K562 (cell line): ENCODE results near the gene ATAD3B. TPM values are rescaled to one million over a fixed set of nuclear protein-coding genes. Genes with fewer than 3 reads are reported as not detected.

ENCODE experiments used
- ATAC-seq: fragments of 200-7000 bp; cut with Tn5 transposase; 3 replicates; pipeline ENCODE4 v1.9.1; 2020; ENCODE audit warnings: moderate library complexity
- BruUV-seq: library from RNA; stranded (reverse); fragments of 400-500 nt; replicated peaks from 2 replicates; lab custom pipeline; 2021; lab: Mats Ljungman, UMichigan
- CTCF ChIA-PET: fragments of 300-600 bp; formaldehyde crosslinking; extraction: SDS; loops from one replicate; lab custom pipeline; 2021; ENCODE audit warnings: low intra/inter-chr PET ratio; lab: Yijun Ruan, JAX
- POLR2A ChIA-PET: fragments of 300-600, 350-650 bp; sonication (Branson Sonifier 250); formaldehyde crosslinking; extraction: SDS; loops from one replicate; lab custom pipeline; 2021; ENCODE audit warnings: antibody characterized with exemption, inconsistent platforms; lab: Yijun Ruan, JAX
- DNase-seq, 4 experiments: peaks; one replicate each; pipeline versions ENCODE4 v3.0.0 to v3.0.0-alpha.2; 2011 to 2018; ENCODE audit warnings: low spot score in 3 of 4, mixed read lengths in 3 of 4; ENCODE audit errors: extremely low read depth in 1 of 4
- FAIRE-seq: peaks from 2 replicates; lab custom pipeline; 2011; peaks lifted over from hg19 to GRCh38; lab: Jason Lieb, UNC
- H2AFZ ChIP-seq: 2 replicates; pipeline ENCODE4 v1.6.0; 2011; ENCODE audit warnings: low read depth, low read length, control low read depth, inconsistent platforms
- H3K27ac ChIP-seq: fragments of 200-600 bp; 3 replicates; pipeline ENCODE4 v1.8.0; 2011; ENCODE audit warnings: low read depth, mild to moderate bottlenecking, control low read depth, inconsistent platforms, low read length, moderate library complexity, mixed read lengths; ENCODE audit errors: extremely low read depth
- H3K27me3 ChIP-seq, 2 experiments: fragments of 300-600 bp in 1 of 2; 2 replicates in 1 of 2; 3 replicates in 1 of 2; pipeline versions ENCODE4 v1.6.0 to v1.8.0; 2011; ENCODE audit warnings: inconsistent platforms in 2 of 2, low read length in 2 of 2, mild to moderate bottlenecking in 1 of 2, mixed read lengths in 1 of 2, moderate library complexity in 1 of 2; ENCODE audit not compliant: control insufficient read depth in 2 of 2, insufficient read depth in 2 of 2
- H3K36me3 ChIP-seq: fragments of 300-600 bp; 3 replicates; pipeline ENCODE4 v1.8.0; 2011; ENCODE audit warnings: mild to moderate bottlenecking, low read length, inconsistent platforms; ENCODE audit not compliant: control insufficient read depth, insufficient read depth
- H3K4me1 ChIP-seq, 2 experiments: fragments of 200-600 bp in 1 of 2; replicated peaks in 1 of 2; 2 replicates in 1 of 2; 3 replicates in 1 of 2; pipeline versions ENCODE4 v1.5.1 to v1.8.0; 2011; ENCODE audit warnings: inconsistent platforms in 2 of 2, low read length in 2 of 2, mild to moderate bottlenecking in 1 of 2, mixed read lengths in 1 of 2, moderate library complexity in 1 of 2; ENCODE audit not compliant: control insufficient read depth in 2 of 2, insufficient read depth in 2 of 2
- H3K4me2 ChIP-seq: 2 replicates; pipeline ENCODE4 v1.6.1; 2011; ENCODE audit warnings: low read length, control low read depth, inconsistent platforms, mixed read lengths; ENCODE audit not compliant: insufficient read depth
- H3K4me3 ChIP-seq: fragments of 200-600 bp; sonication (generic), shearing (Covaris generic); 2 replicates; pipeline ENCODE4 v1.5.1; 2016; ENCODE audit warnings: control low read depth, inconsistent platforms
- H3K79me2 ChIP-seq: fragments of 200-600 bp; 3 replicates; pipeline ENCODE4 v1.8.0; 2011; ENCODE audit warnings: low read length, inconsistent platforms; ENCODE audit not compliant: control insufficient read depth, insufficient read depth
- H3K9ac ChIP-seq, 2 experiments: 2 replicates each; pipeline versions ENCODE4 v1.6.0 to v1.6.1; 2011; ENCODE audit warnings: low read depth in 2 of 2, low read length in 2 of 2, control low read depth in 1 of 2, inconsistent platforms in 1 of 2, mild to moderate bottlenecking in 1 of 2, mixed read lengths in 1 of 2; ENCODE audit not compliant: insufficient read depth in 1 of 2
- H3K9me1 ChIP-seq: one replicate; pipeline ENCODE4 v1.6.0; 2011; ENCODE audit warnings: inconsistent platforms, mild to moderate bottlenecking, low read length, moderate library complexity; ENCODE audit not compliant: control insufficient read depth, insufficient read depth
- H3K9me3 ChIP-seq: replicated peaks from 2 replicates; pipeline ENCODE4 v1.5.1; 2011; ENCODE audit warnings: low read depth, low read length, inconsistent platforms; ENCODE audit not compliant: control insufficient read depth, insufficient read depth
- H4K20me1 ChIP-seq: replicated peaks from 2 replicates; pipeline ENCODE4 v1.6.1; 2011; ENCODE audit warnings: low read length, inconsistent platforms, mixed read lengths; ENCODE audit not compliant: control insufficient read depth, insufficient read depth
- C11orf30 ChIP-seq: fragments of 450-650 bp; IDR thresholded peaks from 2 replicates; pipeline ENCODE4 v1.6.1; 2016; ENCODE audit warnings: low read depth, mild to moderate bottlenecking
- CREB1 ChIP-seq, 2 experiments: sonication (generic) in 1 of 2; formaldehyde crosslinking in 1 of 2; IDR thresholded peaks; 2 replicates each; pipeline versions ENCODE4 v1.6.1 to v1.8.0; 2012 to 2022; ENCODE audit warnings: inconsistent platforms in 1 of 2, mild to moderate bottlenecking in 1 of 2, missing genetic modification reagents in 1 of 2, moderate library complexity in 1 of 2
- E2F1 ChIP-seq: sonication (generic); formaldehyde crosslinking; IDR thresholded peaks from 2 replicates; pipeline ENCODE4 v1.8.1; 2023; ENCODE audit warnings: mild to moderate bottlenecking, missing genetic modification reagents, moderate library complexity
- HDAC2 ChIP-seq: fragments of 450-650 bp; IDR thresholded peaks from 2 replicates; pipeline ENCODE4 v1.6.1; 2016; ENCODE audit warnings: mild to moderate bottlenecking
- HIVEP1 ChIP-seq: fragments of 250-450 bp; sonication (Bioruptor Pico); IDR thresholded peaks from 2 replicates; pipeline ENCODE4 v1.4.0; 2020; ENCODE audit warnings: mild to moderate bottlenecking
- L3MBTL2 ChIP-seq: fragments of 450-650 bp; IDR thresholded peaks from 2 replicates; pipeline ENCODE4 v1.6.1; 2016; ENCODE audit warnings: mild to moderate bottlenecking, moderate library complexity
- LEF1 ChIP-seq: fragments of 450-650 bp; IDR thresholded peaks from 2 replicates; pipeline ENCODE4 v1.6.1; 2016; ENCODE audit warnings: mild to moderate bottlenecking
- MAZ ChIP-seq, 2 experiments: fragments of 450-650 bp in 1 of 2; sonication (generic) in 1 of 2; formaldehyde crosslinking; IDR thresholded peaks in 1 of 2; conservative IDR thresholded peaks in 1 of 2; 2 replicates each; pipeline versions ENCODE4 v1.4.0 to v1.5.0; 2020; ENCODE audit warnings: mild to moderate bottlenecking in 1 of 2, missing genetic modification reagents in 1 of 2
- MCM7 ChIP-seq, 2 experiments: fragments of 450-650 bp; IDR thresholded peaks; 2 replicates each; pipeline ENCODE4 v1.6.1; 2016 to 2018
- MEIS2 ChIP-seq: fragments of 450-650 bp; IDR thresholded peaks from 2 replicates; pipeline ENCODE4 v1.6.1; 2014; ENCODE audit warnings: mild to moderate bottlenecking; ENCODE audit not compliant: partially characterized antibody
- MIER1 ChIP-seq: fragments of 450-650 bp; IDR thresholded peaks from 2 replicates; pipeline ENCODE4 v1.6.1; 2016; ENCODE audit warnings: antibody characterized with exemption, mild to moderate bottlenecking, low read depth
- PCBP2 ChIP-seq: fragments of 200-400 bp; formaldehyde crosslinking; IDR thresholded peaks from 2 replicates; pipeline ENCODE4 v1.6.1; 2018; ENCODE audit warnings: low read length, low read depth, mild to moderate bottlenecking, moderate library complexity; ENCODE audit not compliant: poor library complexity, severe bottlenecking
- POLR2G ChIP-seq: fragments of 200-400 bp; formaldehyde crosslinking; IDR thresholded peaks from 2 replicates; pipeline ENCODE4 v1.6.1; 2017; ENCODE audit warnings: low read depth, mild to moderate bottlenecking, antibody characterized with exemption, low read length, moderate library complexity
- PTRF ChIP-seq: fragments of 450-650 bp; IDR thresholded peaks from 2 replicates; pipeline ENCODE4 v1.6.1; 2016; ENCODE audit warnings: mild to moderate bottlenecking, missing genetic modification characterization, missing compliant biosample characterization
- SMC3 ChIP-seq: conservative IDR thresholded peaks from 2 replicates; pipeline ENCODE4 v1.6.1; 2011; ENCODE audit warnings: low read depth, low read length, improper control_type of control experiment; ENCODE audit not compliant: insufficient read depth
- SRSF3 ChIP-seq: fragments of 200-400 bp; formaldehyde crosslinking; IDR thresholded peaks from 2 replicates; pipeline ENCODE4 v1.6.1; 2016; ENCODE audit warnings: mild to moderate bottlenecking, low read length, moderate library complexity; ENCODE audit not compliant: insufficient read depth
- whole genome bisulfite sequencing: fragments of 100-300 bp; shearing (Covaris generic); methylation state at CpG from one replicate; pipeline ENCODE4 v1.1.6; 2016; ENCODE audit warnings: low coverage, mixed read lengths; ENCODE audit not compliant: insufficient coverage; ENCODE audit errors: missing lambda C conversion rate; 5-methylcytosine and 5-hydroxymethylcytosine counted together
- in situ Hi-C: fragments of 300-500 bp; cut with MboI; formaldehyde crosslinking; loops from 4 replicates; pipeline ENCODE4 v1.15.0; 2018; ENCODE audit warnings: inconsistent platforms, mixed read lengths
- intact Hi-C: fragments of 100-400 bp; cut with micrococcal nuclease; formaldehyde crosslinking; loops from 2 replicates; pipeline ENCODE4 v1.14.2; 2022
- polyA plus RNA-seq, 8 experiments: library from polyadenylated mRNA; depleted of rRNA in 4 of 8; stranded (reverse) in 5 of 8; unstranded in 3 of 8; fragments of >200 nt; fragmentation: Nextera tagmentation in 2 of 8; fragmentation: Illumina TruSeq in 1 of 8; extraction: Ambion mirVana in 2 of 8; extraction: Trizol in 1 of 8; gene quantifications; 2 replicates each; pipeline versions ENCODE4 v1.2.1 to v1.2.3, GENCODE V29; 2011 to 2014; ENCODE audit warnings: inconsistent platforms in 1 of 8, missing spikeins in 1 of 8
- total RNA-seq, 7 experiments: library from RNA; depleted of rRNA in 6 of 7; stranded (reverse); fragments of >200 nt in 6 of 7; fragmentation: Illumina TruSeq in 2 of 7; extraction: Trizol in 2 of 7; gene quantifications; 2 replicates each; pipeline versions ENCODE4 v1.2.1 to v1.2.3, GENCODE V29; 2011 to 2021; ENCODE audit warnings: low replicate concordance in 1 of 7

Gene ATAD3B
- total and polyA plus RNA-seq, 9 of the 15 experiments (the other 6 are each of a cell fraction or from before 2014, with no cell fraction given) = 0.07 to 113 (median 27.7) TPM

- peak in 1 of 4 experiments; percentile 8 for DNase-seq
- H3K36me3 ChIP-seq = peaks cover 86% of the 10 kb centered on the region; the same call in 2 of the 3 replicates
- CTCF ChIA-PET = no interaction called here
- H3K27ac ChIP-seq = no peak overlapping the region
- 96% methylated on average over 16 of the region's 16 CpGs for WGBS
- TF ChIP-seq POLR2G (peak; percentile 50), PCBP2 (no peak)
- no peaks in the 10 kb centered on the region for H4K20me1 ChIP-seq
- no peak overlapping the region for H3K4me3 ChIP-seq
- no peaks in the 10 kb centered on the region for H3K79me2 ChIP-seq
- H3K9me3 ChIP-seq = peaks cover 16% of the 10 kb centered on the region
- BruUV-seq = no TSS peak
- ATAC-seq = no peak
- H3K9ac ChIP-seq = no peak overlapping the region
- FAIRE-seq = no peak
- H3K27me3 ChIP-seq = no peaks in the 10 kb centered on the region
- H3K4me2 ChIP-seq = no peak overlapping the region
- intact Hi-C loops (no loop called here), in situ Hi-C loops (no loop called here)
- POLR2A ChIA-PET = no interaction called here
- H3K9me1 ChIP-seq = no peaks in the 10 kb centered on the region
- peaks cover 0 to 4% of the 10 kb centered on the region in 2 experiments; a peak in 1 of 5 replicates for H3K4me1 ChIP-seq
- no peak overlapping the region for H2AFZ ChIP-seq
Measured at GRCh38 chr1:1489231-1489630, 17.7 kb downstream of the ATAD3B start.

- no peak overlapping the region for H3K4me3 ChIP-seq
- H3K27ac ChIP-seq = no peak overlapping the region
- H3K4me2 ChIP-seq = no peak overlapping the region
- DNase-seq (peak in 2 of 4 experiments; percentile 1 to 5), ATAC-seq (no peak), FAIRE-seq (no peak)
- TSS peak; percentile 23 for BruUV-seq
- H2AFZ ChIP-seq = no peak overlapping the region
- H3K36me3 ChIP-seq = peaks cover 88% of the 10 kb centered on the region; the same call in 2 of the 3 replicates
- ChIA-PET CTCF (no interaction called here), POLR2A (no interaction called here)
- H3K27me3 ChIP-seq = no peaks in the 10 kb centered on the region
- peaks cover 16% of the 10 kb centered on the region for H3K9me3 ChIP-seq
- no peaks in the 10 kb centered on the region for H3K9me1 ChIP-seq
- in situ Hi-C loops (no loop called here), intact Hi-C loops (no loop called here)
- H3K9ac ChIP-seq = no peak overlapping the region
- 95% methylated on average over 16 of the region's 19 CpGs for WGBS
- H3K4me1 ChIP-seq = peaks cover 0 to 4% of the 10 kb centered on the region in 2 experiments; a peak in 1 of 5 replicates
- H3K79me2 ChIP-seq = no peaks in the 10 kb centered on the region
- no peaks in the 10 kb centered on the region for H4K20me1 ChIP-seq
- TF ChIP-seq PTRF (tag) (no peak), LEF1 (no peak), E2F1 (CRISPR knock-in tag) (no peak), MEIS2 (no peak), MCM7 (IDR thresholded peaks at IDR 0.05) (no peak), MIER1 (no peak), SRSF3 (no peak), HDAC2 (no peak), MAZ (CRISPR knock-in tag; conservative IDR thresholded peaks at IDR 0.05 in 1 of 2, IDR thresholded peaks at IDR 0.05 in 1 of 2) (no peak), C11orf30 (no peak), L3MBTL2 (no peak), SMC3 (no peak), CREB1 (IDR thresholded peaks at IDR 0.05) (no peak), CREB1 (CRISPR knock-in tag; IDR thresholded peaks at IDR 0.05) (no peak), HIVEP1 (CRISPR knock-in tag) (no peak)
Measured at GRCh38 chr1:1489861-1490260, 18.3 kb downstream of the ATAD3B start.
